ENCODE data around the gene EVC2.

- no peak for TF ChIP-seq CTCF (IDR thresholded peaks at IDR 0.05)
- TF ChIP-seq POLR2A (IDR thresholded peaks at IDR 0.05) = no peak
Measured at GRCh38 chr4:5707778-5708448, 446 bp downstream of the EVC2 start.
